ENCODE measurements around the gene CACNG5. TPM values are rescaled to one million over a fixed set of nuclear protein-coding genes. Genes with fewer than 3 reads are reported as not detected.
A peak's percentile ranks its signal among the peaks of the same experiment; 100 is the strongest.

CACNG5 gene
- total RNA-seq, 3 donors from 2014 or later (not counting 1 experiment from before 2014, with no cell fraction given) = not detected

DNA sequence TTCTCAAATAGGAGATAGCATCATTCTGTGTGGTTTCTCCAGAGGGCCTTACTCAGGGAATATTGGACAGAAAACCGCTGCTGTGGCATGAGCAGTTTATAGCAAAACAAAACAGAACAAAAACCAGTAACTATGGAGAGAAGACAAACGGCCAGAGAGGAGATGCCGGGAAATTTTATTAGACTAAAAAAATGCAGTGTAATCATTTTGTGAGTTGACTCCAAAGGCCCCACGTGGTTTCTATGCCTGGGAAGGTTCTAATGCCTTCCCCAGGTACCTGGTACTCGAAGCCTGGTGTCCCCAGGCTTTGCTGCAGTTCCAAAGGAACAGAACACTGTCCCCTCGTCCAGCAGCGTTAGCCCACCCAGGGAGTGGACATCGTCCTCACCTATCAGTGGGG is 12.9 kb upstream of the CACNG5 start:
- H3K9me3 Mint-ChIP-seq = peaks cover 3 to 4% of the 10 kb centered on the region in 2 donors
- no peak overlapping the region for H3K27ac Mint-ChIP-seq
- no peak for TF ChIP-seq CTCF (IDR thresholded peaks at IDR 0.05)
- Histone ChIP-seq H3K4me1 (ENCODE audit: control insufficient read depth, insufficient read depth, low read length) (no peaks in the 10 kb centered on the region), H3K4me3 (ENCODE audit: low read length) (no peak overlapping the region), H3K9me3 (ENCODE audit: control insufficient read depth, insufficient read depth, low read length) (peaks cover 6% of the 10 kb centered on the region), H3K27ac (ENCODE audit: low read length) (no peak overlapping the region), H3K36me3 (ENCODE audit: control insufficient read depth, insufficient read depth, low read length) (no peaks in the 10 kb centered on the region), H3K27me3 (ENCODE audit: control insufficient read depth, insufficient read depth, low read length) (no peaks in the 10 kb centered on the region)
- H3K4me3 Mint-ChIP-seq = no peak overlapping the region
- H3K27me3 Mint-ChIP-seq (ENCODE audit: low read depth in 2 of 2) = peaks cover 7 to 15% of the 10 kb centered on the region in 2 donors
- no peak for DNase-seq
- intact Hi-C loops (cut with micrococcal nuclease) = no loop called here
- H3K4me1 Mint-ChIP-seq = no peaks in the 10 kb centered on the region
- H3K36me3 Mint-ChIP-seq = no peaks in the 10 kb centered on the region
- 69% methylated on average over 5 of the region's 8 CpGs for WGBS (ENCODE audit: insufficient coverage)
- ATAC-seq = no peak

DNA sequence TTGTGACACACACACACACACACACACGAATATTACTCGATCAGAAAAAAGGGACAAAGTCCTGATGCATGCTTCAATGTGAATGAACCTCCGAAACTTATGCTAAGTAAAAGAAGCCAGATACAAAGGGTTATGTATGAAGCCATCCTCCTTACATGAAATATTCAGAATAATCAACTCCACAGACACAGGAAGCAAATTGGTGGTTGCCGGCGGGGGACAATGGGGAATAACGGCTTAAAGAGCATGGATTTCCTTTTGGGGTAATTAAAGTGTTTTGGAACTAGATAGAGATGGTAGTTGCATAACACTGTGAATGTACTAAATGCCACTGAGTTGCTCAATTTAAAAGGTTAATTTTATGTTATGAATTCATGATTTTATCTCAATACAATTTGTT is 8.1 kb upstream of the CACNG5 start:
- H3K27ac Mint-ChIP-seq = no peak overlapping the region
- TF ChIP-seq CTCF (IDR thresholded peaks at IDR 0.05) = no peak
- no peak overlapping the region for H3K27ac ChIP-seq (ENCODE audit: low read length)
- no peaks in the 10 kb centered on the region for H3K9me3 ChIP-seq (ENCODE audit: control insufficient read depth, insufficient read depth, low read length)
- no peak for ATAC-seq
- peaks cover 3% of the 10 kb centered on the region for H3K27me3 ChIP-seq (ENCODE audit: control insufficient read depth, insufficient read depth, low read length)
- H3K4me3 ChIP-seq (ENCODE audit: low read length) = no peak overlapping the region
- intact Hi-C loops (cut with micrococcal nuclease) = no loop called here
- no peaks in the 10 kb centered on the region for H3K9me3 Mint-ChIP-seq
- no peak overlapping the region for H3K4me3 Mint-ChIP-seq
- no peaks in the 10 kb centered on the region for H3K36me3 Mint-ChIP-seq
- H3K4me1 Mint-ChIP-seq = peaks cover 0 to 11% of the 10 kb centered on the region in 2 donors
- H3K36me3 ChIP-seq (ENCODE audit: control insufficient read depth, insufficient read depth, low read length) = no peaks in the 10 kb centered on the region
- no peaks in the 10 kb centered on the region for H3K4me1 ChIP-seq (ENCODE audit: control insufficient read depth, insufficient read depth, low read length)
- DNase-seq = no peak
- H3K27me3 Mint-ChIP-seq (ENCODE audit: low read depth in 2 of 2) = peaks cover 25 to 36% of the 10 kb centered on the region in 2 donors
- WGBS (ENCODE audit: insufficient coverage) = 88% methylated on average over 6 of the region's 6 CpGs

DNA sequence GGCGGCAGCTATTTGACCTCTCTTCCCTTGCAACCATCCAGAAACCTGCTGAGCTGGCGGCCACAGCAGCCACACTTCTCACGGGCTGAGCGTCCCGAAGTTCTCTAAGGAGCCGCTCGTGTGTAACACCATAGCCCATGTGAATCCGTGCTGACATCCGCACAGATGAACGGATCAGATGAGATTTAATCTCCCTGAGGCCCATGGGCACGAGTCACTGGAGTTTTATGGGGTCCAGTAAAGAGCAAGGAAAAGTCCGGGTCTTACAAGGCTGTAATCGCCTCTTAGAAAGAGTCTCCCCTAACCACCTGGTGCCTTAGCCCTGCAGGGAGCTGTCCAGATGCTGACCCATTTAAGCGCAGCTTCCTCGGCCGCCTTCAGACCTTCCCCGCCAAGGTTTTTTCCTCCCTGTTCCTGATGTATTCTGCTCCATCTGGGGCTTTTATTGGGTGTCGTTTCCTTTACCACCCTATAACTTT is 5.5 kb upstream of the CACNG5 start:
- no peak overlapping the region for H3K4me3 Mint-ChIP-seq
- peak in 2 of 3 donors; percentile 54 to 72 for ATAC-seq
- no peak overlapping the region for H3K4me3 ChIP-seq (ENCODE audit: low read length)
- H3K27me3 ChIP-seq (ENCODE audit: control insufficient read depth, insufficient read depth, low read length) = peaks cover 10% of the 10 kb centered on the region
- peak in 1 of 2 donors; percentile 38 for DNase-seq
- H3K4me1 Mint-ChIP-seq = peaks cover 0 to 11% of the 10 kb centered on the region in 2 donors
- intact Hi-C loops (cut with micrococcal nuclease) = no loop called here
- no peaks in the 10 kb centered on the region for H3K36me3 Mint-ChIP-seq
- no peak overlapping the region for H3K27ac ChIP-seq (ENCODE audit: low read length)
- TF ChIP-seq CTCF (IDR thresholded peaks at IDR 0.05) = no peak
- no peaks in the 10 kb centered on the region for H3K4me1 ChIP-seq (ENCODE audit: control insufficient read depth, insufficient read depth, low read length)
- H3K27me3 Mint-ChIP-seq (ENCODE audit: low read depth in 2 of 2) = peaks cover 37 to 50% of the 10 kb centered on the region in 2 donors
- no peak overlapping the region for H3K27ac Mint-ChIP-seq
- no peaks in the 10 kb centered on the region for H3K9me3 Mint-ChIP-seq
- 11% methylated on average over 18 of the region's 18 CpGs for WGBS (ENCODE audit: insufficient coverage)
- no peaks in the 10 kb centered on the region for H3K9me3 ChIP-seq (ENCODE audit: control insufficient read depth, insufficient read depth, low read length)
- no peaks in the 10 kb centered on the region for H3K36me3 ChIP-seq (ENCODE audit: control insufficient read depth, insufficient read depth, low read length)

- peaks cover 0 to 11% of the 10 kb centered on the region in 2 donors for H3K4me1 Mint-ChIP-seq
- ATAC-seq (no peak), DNase-seq (no peak)
- intact Hi-C loops (cut with micrococcal nuclease) = no loop called here
- peaks cover 37 to 47% of the 10 kb centered on the region in 2 donors for H3K27me3 Mint-ChIP-seq (ENCODE audit: low read depth in 2 of 2)
- Histone ChIP-seq H3K9me3 (ENCODE audit: control insufficient read depth, insufficient read depth, low read length) (no peaks in the 10 kb centered on the region), H3K27me3 (ENCODE audit: control insufficient read depth, insufficient read depth, low read length) (peaks cover 10% of the 10 kb centered on the region), H3K4me1 (ENCODE audit: control insufficient read depth, insufficient read depth, low read length) (no peaks in the 10 kb centered on the region), H3K27ac (ENCODE audit: low read length) (no peak overlapping the region), H3K36me3 (ENCODE audit: control insufficient read depth, insufficient read depth, low read length) (no peaks in the 10 kb centered on the region), H3K4me3 (ENCODE audit: low read length) (no peak overlapping the region)
- no peaks in the 10 kb centered on the region for H3K36me3 Mint-ChIP-seq
- H3K27ac Mint-ChIP-seq = no peak overlapping the region
- no peak overlapping the region for H3K4me3 Mint-ChIP-seq
- WGBS (ENCODE audit: insufficient coverage) = 9% methylated on average over 9 of the region's 10 CpGs
- H3K9me3 Mint-ChIP-seq = no peaks in the 10 kb centered on the region
- TF ChIP-seq CTCF (IDR thresholded peaks at IDR 0.05) = no peak
Observed at GRCh38 chr17:66829883-66830282, 5.0 kb upstream of the CACNG5 start.

Data from natural killer cell (primary cell).